ENCODE data around the gene PAX3.

The PAX3 gene

DNA sequence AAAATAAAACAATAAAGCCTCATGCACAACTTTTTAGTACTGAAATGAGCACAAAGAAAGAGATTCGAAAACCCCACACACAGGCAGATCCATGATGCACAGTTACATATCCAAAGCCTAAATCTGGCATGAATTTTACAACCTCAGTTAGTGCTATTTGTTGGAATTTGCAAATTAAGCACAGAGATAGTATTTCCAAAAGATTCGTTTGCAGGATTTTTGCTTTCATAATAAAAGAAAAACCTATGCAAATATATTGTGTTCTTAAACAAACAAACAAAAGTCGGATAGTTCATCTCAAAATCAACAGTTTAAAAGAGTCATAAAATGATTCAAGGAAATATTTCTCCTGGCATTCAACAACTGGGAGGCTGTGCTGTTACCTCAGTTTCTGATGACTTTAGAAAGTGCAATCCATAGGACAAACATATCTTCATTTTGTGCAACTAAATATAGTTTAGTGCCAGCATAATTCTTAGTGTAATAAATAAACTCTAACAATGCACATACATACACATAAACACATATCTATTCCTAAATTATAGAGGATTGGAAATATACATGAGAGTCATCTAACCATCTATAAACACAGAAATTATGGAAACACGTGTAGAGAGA lies 10.8 kb downstream of the PAX3 start:
- TF ChIP-seq, protein P1, sequence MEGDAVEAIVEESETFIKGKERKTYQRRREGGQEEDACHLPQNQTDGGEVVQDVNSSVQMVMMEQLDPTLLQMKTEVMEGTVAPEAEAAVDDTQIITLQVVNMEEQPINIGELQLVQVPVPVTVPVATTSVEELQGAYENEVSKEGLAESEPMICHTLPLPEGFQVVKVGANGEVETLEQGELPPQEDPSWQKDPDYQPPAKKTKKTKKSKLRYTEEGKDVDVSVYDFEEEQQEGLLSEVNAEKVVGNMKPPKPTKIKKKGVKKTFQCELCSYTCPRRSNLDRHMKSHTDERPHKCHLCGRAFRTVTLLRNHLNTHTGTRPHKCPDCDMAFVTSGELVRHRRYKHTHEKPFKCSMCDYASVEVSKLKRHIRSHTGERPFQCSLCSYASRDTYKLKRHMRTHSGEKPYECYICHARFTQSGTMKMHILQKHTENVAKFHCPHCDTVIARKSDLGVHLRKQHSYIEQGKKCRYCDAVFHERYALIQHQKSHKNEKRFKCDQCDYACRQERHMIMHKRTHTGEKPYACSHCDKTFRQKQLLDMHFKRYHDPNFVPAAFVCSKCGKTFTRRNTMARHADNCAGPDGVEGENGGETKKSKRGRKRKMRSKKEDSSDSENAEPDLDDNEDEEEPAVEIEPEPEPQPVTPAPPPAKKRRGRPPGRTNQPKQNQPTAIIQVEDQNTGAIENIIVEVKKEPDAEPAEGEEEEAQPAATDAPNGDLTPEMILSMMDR (IDR thresholded peaks at IDR 0.05; ENCODE audit: low read depth, low read length), result no peak
- DNase-seq (ENCODE audit: low read depth in 2 of 2), result no peak
- no peak overlapping the region for H3K4me3 ChIP-seq (replicated peaks in 1 of 2; ENCODE audit: low read depth in 2 of 2, low read length in 2 of 2)

DNA sequence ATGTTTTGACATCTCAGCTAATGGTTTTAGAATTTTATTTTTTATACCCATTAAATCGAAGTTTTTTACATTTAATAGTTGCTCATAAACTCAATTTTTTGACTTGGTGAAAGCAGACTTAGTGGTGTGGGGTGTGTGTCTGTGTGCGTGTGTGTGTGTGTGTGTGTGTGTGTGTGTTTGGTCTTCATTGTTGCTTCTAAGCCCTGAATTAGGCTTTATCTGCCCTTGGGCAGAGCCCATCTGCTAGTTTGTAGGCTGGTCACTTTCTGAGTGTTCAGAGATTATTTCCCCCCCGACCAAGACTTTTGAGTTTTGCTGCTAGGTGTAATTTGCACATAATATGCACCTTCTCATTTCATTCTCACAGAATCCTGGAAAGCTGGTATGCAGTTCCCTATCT lies 14.3 kb downstream of the PAX3 start:
- no peak for DNase-seq (ENCODE audit: low read depth in 2 of 2)
- TF ChIP-seq, protein P1 (IDR thresholded peaks at IDR 0.05; ENCODE audit: low read depth, low read length), result no peak
- no peak overlapping the region for H3K4me3 ChIP-seq (replicated peaks in 1 of 2; ENCODE audit: low read depth in 2 of 2, low read length in 2 of 2)

DNA sequence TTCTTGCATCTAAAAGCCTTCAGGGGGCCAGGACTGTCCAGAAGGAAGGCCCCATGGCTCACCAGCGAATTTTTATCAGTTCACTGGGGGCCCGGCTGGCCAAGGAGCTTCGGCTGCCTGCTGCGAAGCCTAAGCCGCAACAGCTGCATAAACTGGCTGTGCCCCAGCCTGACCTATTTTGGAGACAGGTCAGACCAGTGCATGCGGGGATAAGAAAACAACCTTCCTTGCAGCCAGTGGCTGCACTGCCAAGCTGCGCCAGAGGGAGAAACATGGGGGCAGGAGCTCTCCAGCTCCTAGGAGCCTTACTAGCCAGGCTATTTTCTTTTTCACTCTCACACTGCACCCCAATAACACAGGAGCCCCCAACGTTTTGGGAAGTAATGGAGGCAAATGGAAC lies 15.2 kb downstream of the PAX3 start:
- H3K4me3 ChIP-seq (replicated peaks in 1 of 2; ENCODE audit: low read depth in 2 of 2, low read length in 2 of 2), result no peak overlapping the region

DNA sequence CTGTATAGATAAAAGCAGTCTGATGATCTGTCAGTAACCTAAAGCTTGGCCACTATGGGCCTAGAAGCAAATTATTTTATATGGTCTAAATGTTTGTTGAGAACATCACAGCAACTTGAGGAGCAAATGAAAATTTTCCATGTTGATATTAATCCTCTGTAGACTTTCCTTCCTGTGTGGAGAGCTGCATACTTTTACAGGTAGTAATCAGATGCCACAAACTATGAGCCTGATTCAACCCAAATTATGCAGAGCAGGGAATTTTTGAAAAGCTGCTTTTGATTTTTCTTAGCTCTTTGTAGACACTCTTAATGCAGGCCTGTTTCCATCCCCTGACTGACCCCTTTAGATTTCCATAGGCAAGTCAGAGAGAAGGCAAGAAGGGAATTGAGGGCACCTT lies 17.3 kb downstream of the PAX3 start:
- no peak overlapping the region for H3K4me3 ChIP-seq (replicated peaks in 1 of 2; ENCODE audit: low read depth in 2 of 2, low read length in 2 of 2)
- no peak for DNase-seq (ENCODE audit: low read depth in 2 of 2)
- TF ChIP-seq, protein P1 (IDR thresholded peaks at IDR 0.05; ENCODE audit: low read depth, low read length), result no peak

More for the DNA sequence above, 15.2 kb downstream of the PAX3 start:
- no peak for DNase-seq (ENCODE audit: low read depth in 2 of 2)
- TF ChIP-seq, protein P1 (IDR thresholded peaks at IDR 0.05; ENCODE audit: low read depth, low read length), result no peak

DNA sequence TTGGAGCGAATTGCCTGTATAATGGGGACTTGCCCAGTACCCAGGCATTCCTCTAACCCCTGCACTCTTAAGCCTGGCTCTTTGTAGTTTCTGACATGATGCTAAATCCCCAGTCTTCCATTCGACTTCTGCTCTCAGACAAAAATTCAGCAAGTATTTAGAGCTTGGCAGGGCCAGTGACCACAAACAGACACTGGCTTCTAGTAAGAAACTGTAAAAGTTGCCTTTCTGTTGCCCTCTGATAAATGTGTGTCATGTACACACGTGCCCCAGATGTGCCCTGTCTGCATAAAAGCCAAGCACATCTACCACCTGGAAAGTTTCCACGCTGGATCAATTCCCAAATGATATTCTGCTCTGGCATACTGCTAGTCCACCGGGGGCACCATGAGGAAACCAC lies 18.0 kb downstream of the PAX3 start:
- H3K4me3 ChIP-seq (replicated peaks in 1 of 2; ENCODE audit: low read depth in 2 of 2, low read length in 2 of 2), result no peak overlapping the region
- no peak for DNase-seq (ENCODE audit: low read depth in 2 of 2)
- TF ChIP-seq, protein P1 (IDR thresholded peaks at IDR 0.05; ENCODE audit: low read depth, low read length), result no peak

DNA sequence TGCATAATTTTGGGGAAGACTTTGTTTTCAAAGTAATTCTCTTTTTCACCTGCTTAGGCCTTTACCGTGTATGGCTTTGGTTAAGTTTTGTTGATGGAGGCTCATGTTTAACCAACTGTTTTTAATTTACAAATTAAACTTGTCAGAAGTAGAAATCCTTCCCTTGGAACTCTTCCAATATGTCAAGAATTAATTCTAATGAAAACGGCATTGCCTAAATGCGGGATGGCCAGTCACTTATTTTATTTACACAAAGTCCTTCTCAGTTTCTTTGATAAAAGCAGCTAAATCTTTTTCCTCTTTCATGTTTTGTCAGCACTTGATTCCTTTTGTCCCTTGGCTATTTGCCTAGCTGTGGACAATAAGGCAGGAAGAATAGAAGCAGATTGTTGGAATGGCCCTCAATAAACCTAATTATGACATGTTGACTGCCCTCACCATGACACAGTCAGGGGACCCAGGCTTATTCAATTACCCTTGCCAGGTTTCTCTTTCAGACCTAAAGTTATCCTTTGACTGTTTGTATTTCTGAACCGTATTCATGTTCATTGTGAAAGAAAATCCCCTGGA lies 26.3 kb downstream of the PAX3 start:
- H3K4me3 ChIP-seq (replicated peaks in 1 of 2; ENCODE audit: low read depth in 2 of 2, low read length in 2 of 2), result no peak overlapping the region
- no peak for DNase-seq (ENCODE audit: low read depth in 2 of 2)
- TF ChIP-seq, protein P1 (IDR thresholded peaks at IDR 0.05; ENCODE audit: low read depth, low read length), result no peak

DNA sequence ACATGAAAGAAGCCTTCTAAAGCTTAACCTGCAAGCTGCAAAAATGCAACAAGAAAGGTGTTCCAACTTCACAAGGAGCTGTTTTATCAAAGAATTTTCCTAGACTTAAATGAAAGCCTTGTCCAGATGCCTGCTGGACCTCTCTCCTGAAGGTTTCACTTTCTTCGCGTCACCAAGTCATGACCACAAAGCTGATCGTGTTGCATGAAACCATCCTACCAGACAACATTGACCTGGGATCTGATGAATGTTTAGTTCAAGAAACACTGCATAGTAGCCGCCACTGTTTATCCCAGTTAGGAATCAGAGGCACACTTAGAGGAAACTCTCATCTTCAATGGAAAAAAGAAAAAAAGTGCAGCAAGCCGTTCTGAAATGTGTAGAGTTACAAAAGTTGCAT lies 26.9 kb downstream of the PAX3 start:
- no peak for DNase-seq (ENCODE audit: low read depth in 2 of 2)
- TF ChIP-seq, protein P1 (IDR thresholded peaks at IDR 0.05; ENCODE audit: low read depth, low read length), result no peak
- no peak overlapping the region for H3K4me3 ChIP-seq (replicated peaks in 1 of 2; ENCODE audit: low read depth in 2 of 2, low read length in 2 of 2)
